Osteocyte (in vitro differentiated cells): ENCODE measurements around the gene KIRREL3. TPM values are rescaled to one million over a fixed set of nuclear protein-coding genes. Genes with fewer than 3 reads are reported as not detected.

Experiments used
- DNase-seq: peaks from one replicate; pipeline ENCODE4 v3.0.0; 2021; ENCODE audit warnings: mixed read lengths; ENCODE audit not compliant: unreplicated experiment; ENCODE audit errors: extremely low spot score
- H3K27ac Mint-ChIP-seq: one replicate; pipeline ENCODE4 v1.8.0; 2021; ENCODE audit warnings: mild to moderate bottlenecking, mixed read lengths; ENCODE audit not compliant: unreplicated experiment
- H3K27me3 Mint-ChIP-seq: one replicate; pipeline ENCODE4 v1.8.0; 2021; ENCODE audit warnings: mixed read lengths; ENCODE audit not compliant: unreplicated experiment
- H3K36me3 Mint-ChIP-seq: one replicate; pipeline ENCODE4 v1.8.0; 2021; ENCODE audit warnings: mixed read lengths; ENCODE audit not compliant: unreplicated experiment
- H3K4me1 Mint-ChIP-seq: one replicate; pipeline ENCODE4 v1.8.0; 2021; ENCODE audit warnings: mixed read lengths; ENCODE audit not compliant: unreplicated experiment
- H3K4me3 Mint-ChIP-seq: one replicate; pipeline ENCODE4 v1.8.0; 2021; ENCODE audit warnings: mild to moderate bottlenecking, moderate library complexity, mixed read lengths; ENCODE audit not compliant: unreplicated experiment
- H3K9me3 Mint-ChIP-seq: one replicate; pipeline ENCODE4 v1.8.0; 2021; ENCODE audit warnings: mixed read lengths; ENCODE audit not compliant: unreplicated experiment
- CTCF ChIP-seq: fragments of 200-600 bp; sonication (generic); IDR thresholded peaks from 2 replicates; pipeline ENCODE4 v1.5.0; 2021; ENCODE audit warnings: antibody characterized with exemption, mild to moderate bottlenecking, moderate library complexity
- total RNA-seq: library from RNA; stranded (reverse); gene quantifications from 2 replicates; pipeline ENCODE4 v1.2.1, GENCODE V29; 2021

The KIRREL3 gene
- total RNA-seq, 1 donor from 2014 or later, result 1.2 TPM

- H3K36me3 Mint-ChIP-seq, result no peaks in the 10 kb centered on the region
- TF ChIP-seq CTCF, result no peak
- peaks cover 38% of the 10 kb centered on the region for H3K4me1 Mint-ChIP-seq
- no peak for DNase-seq
- no peaks in the 10 kb centered on the region for H3K9me3 Mint-ChIP-seq
- no peaks in the 10 kb centered on the region for H3K27me3 Mint-ChIP-seq
- H3K4me3 Mint-ChIP-seq, result no peak overlapping the region
- H3K27ac Mint-ChIP-seq, result peak overlapping the region; percentile 58
These were observed 565.6 kb downstream of the KIRREL3 start for GRCh38 chr11:126434950-126435335.

DNA sequence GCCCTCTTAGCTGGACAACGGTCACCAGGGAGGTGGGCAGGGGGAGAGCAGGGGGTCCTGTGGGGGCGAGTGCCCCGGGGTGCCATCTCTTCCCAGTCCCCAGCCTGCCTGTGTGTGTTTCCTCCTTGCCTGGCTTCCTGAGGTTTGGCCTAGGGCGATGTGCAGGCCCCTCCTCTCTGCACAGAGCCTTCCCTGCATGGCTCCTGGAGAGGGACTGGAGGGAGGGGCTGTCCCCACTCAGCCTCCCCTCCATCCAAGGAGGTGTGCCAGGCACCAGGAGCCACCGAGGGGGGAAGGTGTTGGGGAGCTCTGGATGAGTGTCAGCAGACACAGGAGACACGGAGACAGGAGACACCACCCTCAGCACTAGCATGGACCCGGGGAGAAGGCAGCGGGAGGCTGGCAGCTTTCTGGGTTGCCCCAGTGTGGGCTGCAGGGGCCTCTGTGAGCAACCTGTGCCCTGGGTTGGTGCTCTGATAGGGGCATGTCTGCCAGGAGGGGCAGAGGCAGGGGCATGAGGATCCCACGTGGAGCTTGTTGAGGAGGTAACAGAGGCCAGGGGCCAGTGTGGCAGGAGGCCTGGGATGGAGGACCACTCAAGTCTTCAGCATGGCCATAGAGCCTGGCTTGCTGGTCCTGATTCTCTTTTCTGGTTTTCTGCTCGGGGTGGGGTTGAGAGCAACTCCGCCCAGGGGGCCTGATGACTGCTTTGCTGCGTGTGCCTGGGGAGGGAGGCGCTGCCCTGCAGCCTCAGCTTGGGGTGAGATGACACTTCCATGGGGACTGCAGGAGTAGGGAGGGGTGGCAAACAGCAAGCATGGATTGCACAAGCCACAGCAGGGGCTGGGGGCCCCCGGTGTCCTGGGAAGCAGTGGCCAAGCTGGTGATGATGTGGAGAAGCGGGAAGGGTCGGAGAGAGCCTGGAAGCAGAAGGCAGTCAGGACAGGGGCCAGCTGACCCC lies 566.3 kb downstream of the KIRREL3 start:
- Mint-ChIP-seq H3K9me3 (no peaks in the 10 kb centered on the region), H3K27ac (peak overlapping the region; percentile 58), H3K4me1 (peaks cover 38% of the 10 kb centered on the region), H3K4me3 (no peak overlapping the region), H3K36me3 (no peaks in the 10 kb centered on the region), H3K27me3 (no peaks in the 10 kb centered on the region)
- DNase-seq, result no peak
- TF ChIP-seq CTCF, result no peak

GRCh38 chr11:126433244-126433846 lies 567.2 kb downstream of the KIRREL3 start:
- TF ChIP-seq CTCF, result no peak
- Mint-ChIP-seq H3K4me3 (no peak overlapping the region), H3K36me3 (no peaks in the 10 kb centered on the region), H3K9me3 (no peaks in the 10 kb centered on the region), H3K4me1 (peaks cover 38% of the 10 kb centered on the region), H3K27ac (no peak overlapping the region), H3K27me3 (no peaks in the 10 kb centered on the region)
- DNase-seq, result no peak

DNA sequence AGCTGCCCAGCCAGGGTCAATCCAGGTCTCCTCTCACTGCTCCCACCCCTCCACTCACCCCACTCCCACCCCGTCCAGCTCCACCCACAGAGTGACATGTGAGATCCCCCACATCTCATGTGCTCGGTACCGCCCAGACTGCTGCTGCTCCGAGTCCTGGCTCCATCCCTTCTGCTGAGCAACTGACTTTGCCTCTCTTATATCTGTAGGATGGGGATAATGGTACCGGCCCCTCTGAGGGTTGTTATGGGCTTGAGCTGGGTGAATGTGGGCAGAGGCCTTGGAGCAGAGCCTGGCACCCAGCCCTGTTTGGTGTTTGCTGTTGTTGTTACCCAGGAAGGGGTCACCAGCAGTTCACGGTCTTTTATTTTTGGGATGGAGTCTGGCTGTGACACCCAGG lies 568.0 kb downstream of the KIRREL3 start:
- Mint-ChIP-seq H3K9me3 (no peaks in the 10 kb centered on the region), H3K4me3 (no peak overlapping the region), H3K27ac (peak overlapping the region; percentile 82), H3K36me3 (no peaks in the 10 kb centered on the region), H3K4me1 (peaks cover 39% of the 10 kb centered on the region), H3K27me3 (no peaks in the 10 kb centered on the region)
- no peak for TF ChIP-seq CTCF
- DNase-seq, result no peak

DNA sequence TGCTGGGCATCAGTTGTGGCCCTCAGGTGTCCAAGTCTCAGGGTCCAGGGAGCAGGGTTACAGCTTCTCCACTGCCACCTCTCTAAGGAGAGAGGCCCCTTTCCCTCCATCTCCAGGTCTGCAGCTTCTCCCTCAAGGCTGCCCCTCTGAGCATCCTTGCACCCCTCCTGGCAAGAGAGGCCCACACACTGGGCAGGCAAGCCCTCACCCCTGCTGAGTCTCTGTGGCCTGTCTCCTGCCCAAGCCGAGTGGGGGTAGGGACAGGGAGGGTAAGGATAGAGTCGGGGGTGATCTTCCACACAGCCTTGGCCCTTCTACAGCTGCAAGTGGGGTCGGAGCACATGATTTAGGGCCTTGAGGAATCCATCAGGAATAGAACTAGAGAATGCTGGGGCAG lies 568.5 kb downstream of the KIRREL3 start:
- Mint-ChIP-seq H3K4me3 (no peak overlapping the region), H3K27ac (peak overlapping the region; percentile 82), H3K36me3 (no peaks in the 10 kb centered on the region), H3K9me3 (no peaks in the 10 kb centered on the region), H3K27me3 (no peaks in the 10 kb centered on the region), H3K4me1 (peaks cover 43% of the 10 kb centered on the region)
- no peak for TF ChIP-seq CTCF
- no peak for DNase-seq
